Measurements from ENCODE around the gene TXNRD3.

The TXNRD3 gene

DNA sequence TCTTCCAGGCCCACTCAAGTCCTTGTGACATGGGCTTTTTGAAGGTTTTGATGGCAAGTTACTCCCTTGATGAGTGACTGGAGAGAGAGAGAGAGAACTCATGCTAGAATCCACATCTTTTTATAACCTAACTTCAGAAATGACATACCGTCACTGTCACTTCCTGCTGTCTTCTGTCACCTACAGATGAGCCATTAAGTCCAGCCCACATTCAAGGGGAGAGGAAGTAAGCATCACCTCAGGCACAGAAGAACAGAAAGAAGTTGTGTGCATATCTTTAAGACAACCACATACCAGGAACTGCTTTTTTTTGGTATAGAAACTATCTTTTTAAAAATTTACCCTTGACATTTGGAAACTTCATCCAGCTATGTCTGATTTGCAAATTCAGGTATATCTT, 16.6 kb upstream of the TXNRD3 start:
- DNase-seq (ENCODE audit: low read depth): no peak

DNA sequence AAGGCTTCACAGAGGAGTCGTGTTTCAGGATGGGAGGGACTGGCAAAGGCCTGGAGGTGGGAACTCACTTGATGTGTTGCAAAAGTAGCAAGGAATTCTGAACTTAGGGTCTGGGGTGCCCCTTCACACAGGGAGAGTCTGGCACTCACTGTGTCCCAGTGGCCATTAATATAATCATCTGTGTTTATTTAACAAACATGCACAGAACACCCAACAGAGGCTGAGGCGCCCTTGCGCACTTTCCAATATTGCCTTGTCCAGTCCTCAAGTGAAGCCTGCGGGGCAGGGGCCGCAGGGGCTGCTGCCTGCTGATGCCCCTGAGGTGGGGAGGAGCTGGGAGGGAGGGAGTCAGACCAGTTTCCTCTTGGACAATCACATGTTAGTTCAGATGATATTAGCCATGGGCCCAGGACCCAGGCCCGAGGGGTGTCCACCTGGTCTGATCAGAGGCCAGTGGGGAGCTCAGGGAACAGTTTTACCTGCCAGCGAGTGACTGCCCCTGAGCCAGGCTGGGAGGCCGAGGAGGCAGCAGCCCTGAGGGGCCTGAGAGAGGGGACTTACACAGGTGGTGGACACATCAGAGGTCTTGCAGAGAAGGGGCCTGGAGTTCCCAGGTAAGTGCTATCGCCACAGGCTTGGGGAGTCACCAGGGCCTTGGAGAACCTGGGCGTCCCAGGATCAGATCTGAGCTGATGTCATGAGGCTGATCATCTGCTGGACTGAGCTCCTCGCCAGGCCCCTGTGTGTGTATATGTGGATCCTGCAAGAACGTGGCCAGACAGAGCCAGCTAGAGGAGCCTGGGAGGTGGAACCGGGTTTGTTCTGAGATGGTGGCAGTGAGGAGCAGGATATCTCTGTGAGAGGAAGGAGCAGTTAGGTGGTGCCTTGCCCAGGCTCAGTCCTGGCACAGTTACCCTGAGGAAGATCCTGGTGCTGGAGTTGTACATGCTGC, 13.8 kb upstream of the TXNRD3 start:
- DNase-seq (ENCODE audit: low read depth): no peak

DNA sequence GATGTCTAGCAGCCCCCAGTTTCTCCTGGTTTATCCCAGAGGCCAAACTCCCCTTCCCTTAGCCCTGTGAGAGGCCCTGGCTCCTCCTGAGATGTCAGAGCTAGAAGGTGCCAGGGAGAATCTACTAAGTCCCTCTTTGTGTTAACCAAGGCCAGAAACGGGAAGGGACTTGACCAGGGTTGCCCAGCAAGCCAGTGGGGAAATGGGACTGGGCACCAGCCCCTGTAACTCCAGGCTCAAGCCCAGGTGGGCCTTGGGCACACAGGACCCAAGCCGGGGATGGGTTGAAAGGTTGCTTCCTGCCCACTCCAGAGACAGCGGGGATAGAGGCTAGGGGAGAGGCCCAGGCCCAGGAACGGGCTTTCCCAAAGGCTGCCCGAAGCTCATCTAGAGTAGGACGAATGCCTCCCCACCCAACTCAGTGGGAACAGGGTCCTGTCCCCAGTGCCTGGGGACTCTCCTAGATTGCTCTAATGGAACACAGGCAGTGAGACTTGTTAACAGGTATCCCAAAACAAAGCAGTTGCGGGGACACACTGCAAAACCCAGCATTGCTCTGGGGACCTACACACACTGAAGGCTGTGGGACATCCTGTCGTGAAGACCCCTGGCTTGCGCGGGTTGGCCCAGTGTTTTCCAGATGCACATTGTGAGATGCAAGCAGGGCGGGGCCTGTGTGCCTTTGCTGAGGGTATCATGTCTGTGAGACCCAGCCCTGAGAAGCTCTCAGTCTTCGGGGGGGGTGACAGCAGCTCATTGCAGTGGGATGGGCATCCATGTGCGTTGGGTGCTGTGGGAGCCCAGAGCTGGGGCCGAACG, 12.9 kb upstream of the TXNRD3 start:
- DNase-seq (ENCODE audit: low read depth): no peak

DNA sequence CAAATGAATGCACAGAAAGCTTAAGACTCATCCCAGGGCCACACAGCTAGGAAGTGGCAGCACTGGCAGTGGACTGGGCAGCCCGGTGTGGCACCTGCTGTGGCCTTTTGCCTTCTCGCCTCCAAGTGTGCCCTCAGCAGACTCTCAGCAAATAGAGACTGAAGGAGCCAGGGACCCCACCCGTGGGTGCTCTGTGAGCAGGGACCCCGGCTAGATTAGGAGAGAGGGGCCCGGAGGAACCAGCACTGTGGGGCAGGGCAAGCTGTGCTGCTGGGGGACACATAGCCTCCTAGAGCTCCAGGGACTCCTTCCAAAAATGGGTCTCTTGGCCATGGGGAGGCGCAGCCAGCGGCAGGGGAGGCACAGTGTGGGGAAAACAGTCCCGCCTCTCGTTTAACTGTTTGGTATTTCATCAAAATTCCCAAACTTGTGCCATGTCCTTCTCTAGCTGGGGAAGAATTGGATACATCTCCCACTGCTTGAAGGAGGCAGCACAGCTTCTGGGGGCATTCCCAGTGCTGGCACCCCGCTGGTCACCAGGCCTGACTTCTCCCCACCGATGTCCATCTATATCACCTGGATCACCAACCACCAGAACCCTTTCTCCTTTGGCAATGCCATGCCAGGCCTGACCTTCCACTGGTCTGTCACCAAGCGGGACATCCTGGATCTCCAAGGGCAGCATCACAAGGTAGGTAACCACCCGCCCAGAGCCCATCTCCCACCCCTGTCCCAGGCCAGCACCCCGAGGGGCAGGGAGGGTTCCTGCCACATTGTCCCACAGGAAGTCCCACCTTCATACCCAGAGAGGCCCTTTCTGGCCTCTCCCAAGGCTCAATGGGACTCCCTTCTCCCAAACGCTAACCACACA, 12.0 kb upstream of the TXNRD3 start:
- DNase-seq (ENCODE audit: low read depth): no peak

DNA sequence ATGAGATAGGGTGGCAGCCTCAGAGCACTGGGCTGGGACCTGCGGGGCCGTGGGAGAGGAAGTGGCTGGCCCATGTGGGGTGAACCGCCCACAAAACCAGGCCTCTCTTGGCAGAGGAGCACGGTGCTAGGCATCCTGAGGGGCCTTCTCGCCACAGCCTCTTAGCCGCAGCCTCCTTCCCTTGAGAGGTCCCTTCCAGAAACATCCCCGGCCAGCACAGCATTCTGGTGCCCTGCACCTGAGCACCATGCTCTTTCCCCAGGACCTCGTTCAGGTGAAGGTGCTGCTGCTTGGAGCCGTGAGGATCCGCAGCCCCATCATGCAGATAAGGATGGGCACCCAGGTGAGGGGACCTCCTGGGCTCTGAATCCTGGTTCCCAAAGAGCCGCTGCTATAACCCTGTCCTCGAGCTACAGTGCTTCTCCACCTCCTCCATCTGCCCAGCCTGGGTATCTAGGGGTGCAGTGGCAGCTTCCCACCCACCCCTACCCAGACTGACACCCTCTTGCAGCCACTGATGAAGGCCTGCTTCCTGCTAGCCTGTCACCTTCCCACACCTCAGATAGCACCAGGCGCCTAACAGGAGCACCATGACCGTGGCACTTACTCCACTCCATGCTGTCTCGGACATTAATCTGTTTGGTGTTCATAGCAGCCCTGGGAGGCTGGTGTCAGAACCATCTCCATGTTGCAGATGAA, 11.2 kb upstream of the TXNRD3 start:
- no peak for DNase-seq (ENCODE audit: low read depth)

DNA sequence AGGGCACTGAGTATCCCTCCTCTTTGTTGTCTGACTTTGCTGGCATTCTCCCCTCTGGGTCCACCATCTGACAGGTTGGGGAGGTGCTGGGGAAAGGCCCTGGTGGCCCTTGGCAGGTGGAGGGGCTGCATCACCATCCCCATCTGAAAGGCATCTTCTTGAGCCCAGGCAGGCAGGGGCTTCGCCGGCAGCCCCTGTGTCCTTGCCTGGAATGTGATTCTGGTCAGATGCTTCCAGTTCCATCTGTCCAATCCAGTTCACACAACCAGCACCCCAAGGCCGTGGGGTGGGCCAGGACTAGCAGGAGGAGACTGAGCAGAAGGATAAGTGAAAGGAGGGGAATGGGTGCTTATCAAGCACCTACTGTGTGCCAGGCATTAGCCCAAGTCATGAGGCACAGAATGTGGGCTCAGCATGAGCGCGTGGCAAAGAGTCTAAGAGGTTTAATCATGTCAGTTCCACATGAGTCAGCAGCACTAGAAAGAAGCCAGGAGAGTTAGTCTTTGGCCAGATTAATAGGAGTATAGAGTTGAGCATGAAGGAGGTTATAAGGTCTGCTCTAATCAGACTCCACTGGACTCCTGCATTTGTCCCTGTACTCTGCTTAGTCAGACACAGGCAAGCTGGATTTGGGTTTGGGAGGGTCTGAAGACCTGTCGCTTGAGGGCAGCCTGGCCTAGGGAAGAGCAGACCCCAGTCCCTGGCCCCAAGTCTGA, 10.5 kb upstream of the TXNRD3 start:
- DNase-seq (ENCODE audit: low read depth): no peak

DNA sequence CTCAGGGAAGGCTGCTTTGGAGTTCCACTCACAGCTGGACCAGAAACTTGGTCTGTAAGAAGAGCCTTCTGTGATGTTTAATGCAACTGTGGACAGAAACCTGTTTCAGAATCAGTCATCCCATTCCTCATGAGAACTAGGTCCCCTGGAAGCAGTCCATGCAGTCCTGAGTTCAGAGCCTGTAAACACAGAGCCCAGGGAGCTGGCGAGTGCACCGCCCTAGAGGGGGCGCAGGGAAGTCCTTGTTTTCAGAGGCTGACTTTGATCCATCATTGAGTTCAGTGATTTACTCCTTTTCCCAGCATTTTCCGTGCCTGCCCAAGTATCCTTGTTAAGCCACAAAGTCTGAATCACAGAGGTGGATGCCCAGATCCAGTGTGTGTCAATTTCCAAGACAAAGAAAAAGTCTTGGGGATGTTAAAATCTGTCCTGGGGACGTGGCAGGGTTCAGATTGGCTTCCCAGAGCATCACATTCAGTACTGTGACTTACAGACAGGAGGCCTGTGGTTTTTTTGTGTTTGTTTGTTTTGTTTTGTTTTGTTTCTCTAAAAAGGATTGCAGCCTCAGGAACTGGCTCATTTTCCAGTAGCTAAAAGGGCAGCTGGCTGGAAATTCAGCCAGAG, 9.8 kb upstream of the TXNRD3 start:
- no peak for DNase-seq (ENCODE audit: low read depth)

DNA sequence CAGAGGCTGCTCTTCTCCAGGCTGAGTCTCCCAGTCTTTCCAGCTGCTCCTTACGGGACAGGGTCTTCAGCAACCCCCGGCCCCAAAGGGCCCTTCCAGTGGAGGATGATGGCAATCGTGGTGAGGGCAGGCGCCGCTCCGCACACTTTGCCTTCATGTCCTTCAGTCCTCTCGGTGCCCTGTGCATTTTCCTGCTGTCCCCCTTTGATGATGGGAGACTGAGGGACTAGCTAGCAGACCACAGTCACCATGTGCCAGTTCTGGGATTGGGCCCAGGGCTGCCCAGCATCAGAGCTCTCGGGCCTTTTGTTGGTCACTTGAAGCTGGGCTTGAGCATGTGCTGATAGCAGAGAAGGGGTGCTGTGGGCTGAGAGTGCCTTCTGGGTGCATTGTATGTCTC, 8.8 kb upstream of the TXNRD3 start:
- DNase-seq (ENCODE audit: low read depth): no peak

DNA sequence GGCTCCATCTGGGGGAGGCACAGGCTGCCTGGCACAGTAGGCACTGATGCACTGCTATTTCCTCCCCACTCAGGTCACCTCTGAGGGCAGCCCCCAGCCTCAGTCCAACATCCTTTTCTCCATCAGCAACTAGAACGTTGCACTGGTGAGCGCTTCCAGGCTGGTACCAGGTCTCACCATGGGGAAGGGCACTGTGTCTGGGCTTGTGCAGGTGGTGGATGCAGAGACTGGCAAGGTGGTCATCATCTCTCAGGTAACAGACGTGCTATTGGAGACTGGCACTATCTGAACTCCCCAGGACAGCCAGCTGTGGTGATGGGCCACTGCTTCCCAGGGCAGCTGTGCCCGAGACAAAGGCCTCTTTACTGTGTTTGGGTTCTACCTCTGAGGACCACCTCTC, 8.3 kb upstream of the TXNRD3 start:
- no peak for DNase-seq (ENCODE audit: low read depth)

DNA sequence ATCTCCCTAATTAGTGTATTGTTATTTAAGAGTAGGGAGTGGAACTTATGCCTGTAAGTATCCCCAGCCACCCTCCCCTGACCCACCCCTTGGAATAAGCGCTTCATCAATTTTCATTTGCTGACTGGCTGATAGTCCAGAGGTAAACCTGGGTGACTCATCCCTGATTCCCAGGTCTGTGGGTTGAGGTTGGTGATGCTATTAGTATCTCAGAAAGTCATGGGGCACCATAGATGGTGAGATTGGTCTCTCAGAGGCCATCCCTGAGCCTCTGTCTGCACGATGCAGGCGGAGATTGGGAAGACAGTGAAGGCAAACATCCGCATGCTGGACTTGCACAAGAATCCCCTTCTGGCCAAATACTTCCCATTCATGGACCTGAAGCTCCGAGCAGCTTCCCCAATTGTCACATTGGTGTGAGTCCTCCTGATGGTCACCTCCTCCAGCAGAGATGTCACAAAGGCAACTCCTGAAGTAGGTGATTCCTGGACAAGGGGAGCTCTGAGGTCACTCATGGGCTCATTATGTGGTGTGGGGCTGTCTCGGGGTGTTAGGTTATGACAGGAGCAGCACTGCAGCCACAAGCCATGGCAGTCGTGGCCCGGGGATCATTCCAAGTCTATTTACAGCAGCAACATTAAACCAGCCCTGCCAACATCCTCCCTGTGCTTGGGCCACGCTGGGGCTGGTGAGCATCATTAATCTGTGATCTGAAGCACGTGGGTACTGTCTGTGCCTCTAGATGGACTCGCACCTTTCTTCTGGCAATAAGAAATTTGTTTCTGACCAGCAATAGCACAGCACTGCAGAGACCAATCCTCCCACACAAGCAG, 6.8 kb upstream of the TXNRD3 start:
- DNase-seq (ENCODE audit: low read depth): no peak

DNA sequence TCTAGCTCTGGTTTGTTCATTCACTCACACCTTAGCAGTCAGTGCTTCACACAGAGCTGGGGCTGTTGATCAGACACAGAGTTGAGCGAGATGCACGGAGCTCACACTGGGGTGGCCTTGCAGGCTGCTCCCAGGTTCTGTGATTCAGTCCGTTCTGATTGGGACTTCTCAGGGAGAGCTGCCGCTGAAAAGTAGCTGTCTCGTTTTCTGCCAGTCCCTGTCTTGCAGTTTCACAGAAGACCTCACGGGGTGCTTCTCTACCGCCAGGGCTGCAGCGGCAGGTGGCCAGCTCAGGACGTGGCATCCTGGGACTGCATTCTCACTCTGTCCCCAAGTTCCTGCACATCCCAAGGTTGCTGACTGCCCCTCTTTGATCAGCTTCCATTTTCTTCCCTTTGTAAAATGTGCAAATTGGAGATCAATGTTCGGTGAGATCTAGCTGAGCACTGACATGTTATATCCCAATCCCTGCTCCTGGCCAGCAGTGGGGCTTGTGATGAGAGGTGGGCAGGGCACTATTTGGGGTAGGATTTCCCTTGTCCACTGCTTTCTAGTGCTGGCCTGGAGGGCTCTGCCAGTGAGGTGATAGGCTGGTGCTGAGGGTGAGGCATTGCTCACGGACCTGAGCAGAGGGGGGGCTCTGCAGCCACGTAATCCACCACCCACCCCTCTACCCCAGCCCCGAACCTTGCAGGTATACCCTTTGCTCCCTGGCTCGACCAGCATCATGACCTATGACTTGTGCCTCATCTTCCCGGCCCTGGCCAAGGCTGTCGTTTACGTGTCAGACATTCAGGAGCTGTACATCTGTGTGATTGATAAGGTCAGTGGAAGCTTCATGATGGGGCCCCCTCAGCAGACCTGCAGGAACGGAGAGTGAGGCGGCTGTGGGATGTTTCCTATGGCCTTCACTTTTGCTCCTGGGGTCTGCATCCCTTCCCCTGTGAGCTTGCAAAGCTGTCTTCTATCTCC, 5.3 kb upstream of the TXNRD3 start:
- DNase-seq (ENCODE audit: low read depth): no peak

DNA sequence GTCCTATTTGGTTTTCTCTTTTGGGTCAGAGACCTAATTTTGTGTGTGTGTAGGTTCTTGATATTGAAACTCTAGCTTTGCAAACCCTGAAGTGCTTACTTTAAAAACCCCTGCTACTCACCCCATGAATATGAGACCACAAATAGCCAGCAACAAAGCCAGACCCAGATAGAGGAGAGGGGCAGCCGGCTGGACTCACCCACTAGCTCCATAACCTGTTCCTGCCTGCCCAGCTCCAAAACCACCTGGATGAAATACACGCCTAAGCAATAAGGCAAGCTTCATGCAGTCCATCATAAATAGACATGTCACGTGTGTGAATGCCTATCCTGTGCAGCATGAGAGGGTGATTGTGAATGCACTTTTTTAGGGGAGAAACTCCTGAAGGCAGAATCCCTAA, 3.7 kb upstream of the TXNRD3 start:
- DNase-seq (ENCODE audit: low read depth): no peak

DNA sequence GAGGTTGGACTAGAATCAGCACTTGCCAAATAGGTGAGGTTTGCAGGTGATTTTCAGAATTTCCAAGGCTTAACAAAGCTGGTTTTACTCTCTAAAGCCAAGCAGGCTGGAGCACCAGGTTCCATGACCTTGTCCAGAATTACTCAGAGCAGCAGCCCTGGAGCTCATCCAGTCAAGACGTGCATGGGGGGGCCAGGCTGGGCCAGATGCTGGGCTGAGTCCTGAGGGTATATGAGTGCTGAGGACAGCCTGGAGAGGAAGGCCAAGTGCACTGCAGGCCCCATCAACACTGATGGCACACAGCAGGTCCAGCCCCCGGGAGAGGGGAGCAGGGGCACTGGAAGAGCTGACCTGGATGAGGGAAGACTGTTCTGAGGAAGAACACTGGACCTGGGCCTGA, 3.0 kb upstream of the TXNRD3 start:
- no peak for DNase-seq (ENCODE audit: low read depth)

DNA sequence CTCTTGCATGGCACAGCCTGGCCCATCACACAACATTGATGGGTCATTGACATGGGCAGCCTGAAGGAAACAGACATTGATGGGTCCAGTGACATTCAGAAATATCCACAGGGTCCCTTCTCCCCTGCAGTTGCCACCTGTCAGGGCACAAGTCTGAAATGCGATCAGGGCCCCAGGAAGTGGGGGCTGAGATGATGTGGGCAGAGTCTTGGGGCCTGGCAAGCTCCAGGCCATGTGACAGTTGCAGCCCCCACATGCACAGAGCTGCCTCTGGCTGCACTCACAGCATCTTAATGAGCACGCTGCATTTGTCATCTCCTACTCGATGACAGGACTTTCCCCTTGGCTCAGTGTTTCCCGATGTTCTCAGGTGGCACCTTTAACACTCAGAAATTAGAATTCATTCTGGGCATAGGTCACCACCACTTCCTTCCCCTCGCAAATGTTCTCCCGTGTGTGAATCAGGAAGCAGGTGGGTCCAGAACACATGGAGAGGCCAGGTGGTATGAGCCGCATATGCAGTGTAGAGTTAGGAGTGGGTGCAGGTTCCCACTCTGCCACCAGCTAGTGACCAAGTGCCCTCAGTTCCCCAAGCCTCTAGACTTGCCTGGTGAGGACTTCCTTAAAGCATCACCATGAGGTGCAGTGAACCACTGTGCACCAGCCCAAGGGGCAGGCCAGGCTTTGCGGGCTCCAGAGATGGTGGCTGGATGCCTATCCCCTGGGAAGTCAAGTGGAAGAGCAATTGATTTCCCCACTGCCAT, 1.6 kb upstream of the TXNRD3 start:
- no peak for DNase-seq (ENCODE audit: low read depth)

DNA sequence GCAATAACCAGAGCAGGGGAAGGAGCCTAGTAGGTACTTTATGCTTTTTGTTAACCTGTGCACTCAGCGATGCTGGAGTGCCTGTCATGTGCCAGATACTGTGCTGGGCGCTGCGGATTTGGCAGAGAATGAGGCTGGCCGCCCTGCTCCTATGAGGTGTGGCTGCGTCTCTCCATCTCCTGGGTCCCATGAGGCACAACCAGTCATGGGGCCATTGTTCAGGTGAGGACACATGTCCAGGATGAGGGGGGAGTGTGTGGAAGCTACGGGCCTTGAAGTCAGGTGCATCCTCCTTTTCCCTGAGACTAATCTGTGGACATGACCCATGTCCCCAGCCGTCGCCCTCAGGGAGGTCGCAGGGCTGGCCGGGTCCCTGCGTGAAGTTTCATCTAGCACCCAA, 963 bp upstream of the TXNRD3 start:
- no peak for DNase-seq (ENCODE audit: low read depth)

DNA sequence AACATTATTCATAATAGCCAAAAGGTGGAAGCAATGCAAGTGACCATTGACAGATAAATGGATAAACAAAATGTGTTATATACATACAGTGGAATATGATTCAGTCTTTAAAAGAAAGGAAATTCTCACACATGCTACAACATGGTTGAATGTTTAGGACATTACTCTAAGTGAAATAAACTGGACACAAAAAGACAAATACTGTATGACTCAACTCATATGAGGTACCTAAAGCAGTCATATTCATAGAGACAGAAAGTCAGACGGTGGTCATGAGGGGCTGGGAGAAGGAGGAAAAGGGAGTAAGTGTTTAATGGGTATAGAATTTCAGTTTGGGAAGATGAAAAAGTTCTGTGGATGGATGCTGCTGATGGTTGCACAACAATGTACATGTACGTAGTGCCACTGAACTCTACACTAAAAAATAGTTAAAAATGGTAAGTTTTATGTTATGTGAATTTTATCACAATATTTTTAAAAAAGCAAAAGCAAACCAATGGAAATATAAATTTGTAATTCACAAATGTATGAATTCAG, 5.3 kb downstream of the TXNRD3 start:
- DNase-seq (ENCODE audit: low read depth): no peak

DNA sequence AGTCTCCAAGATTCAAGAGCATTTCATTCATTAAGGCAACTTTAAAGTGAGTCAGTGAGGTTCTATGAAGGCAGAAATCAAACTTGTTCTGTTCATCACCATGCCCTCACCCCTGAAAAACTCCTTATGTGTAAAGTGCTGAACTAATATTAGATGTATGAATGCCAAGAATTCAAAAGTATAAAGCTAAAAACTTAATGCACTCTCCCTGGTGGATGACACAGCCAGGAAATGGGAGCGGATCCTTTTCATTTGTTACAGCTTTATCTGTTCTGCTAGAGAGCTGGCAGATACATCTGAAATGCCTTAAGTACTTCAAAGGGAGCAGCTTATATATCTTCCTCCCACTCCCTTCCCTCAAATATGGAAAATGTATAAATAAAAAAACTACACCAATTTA, 8.2 kb downstream of the TXNRD3 start:
- DNase-seq (ENCODE audit: low read depth): no peak

Data from fibroblast of the conjunctiva (primary cell).